ENCODE measurements around the gene ST3GAL6.

GRCh38 chr3:98798820-98799219, 35.7 kb downstream of the ST3GAL6 start:
- TF ChIP-seq CTCF (IDR thresholded peaks at IDR 0.05) (no peak), POLR2A (IDR thresholded peaks at IDR 0.05) (no peak), EP300 (IDR thresholded peaks at IDR 0.05) (no peak), POLR2AphosphoS5 (IDR thresholded peaks at IDR 0.05) (no peak)

All from sigmoid colon (tissue), 4 donors.